GM19099 (cell line): ENCODE results near the gene TRIM14.

Source experiments
- POLR2A ChIP-seq: IDR thresholded peaks from 3 replicates; pipeline ENCODE4 v1.6.1; 2011; ENCODE audit warnings: low read depth; ENCODE audit not compliant: insufficient read length; ENCODE audit errors: extremely low read depth

The TRIM14 gene

DNA sequence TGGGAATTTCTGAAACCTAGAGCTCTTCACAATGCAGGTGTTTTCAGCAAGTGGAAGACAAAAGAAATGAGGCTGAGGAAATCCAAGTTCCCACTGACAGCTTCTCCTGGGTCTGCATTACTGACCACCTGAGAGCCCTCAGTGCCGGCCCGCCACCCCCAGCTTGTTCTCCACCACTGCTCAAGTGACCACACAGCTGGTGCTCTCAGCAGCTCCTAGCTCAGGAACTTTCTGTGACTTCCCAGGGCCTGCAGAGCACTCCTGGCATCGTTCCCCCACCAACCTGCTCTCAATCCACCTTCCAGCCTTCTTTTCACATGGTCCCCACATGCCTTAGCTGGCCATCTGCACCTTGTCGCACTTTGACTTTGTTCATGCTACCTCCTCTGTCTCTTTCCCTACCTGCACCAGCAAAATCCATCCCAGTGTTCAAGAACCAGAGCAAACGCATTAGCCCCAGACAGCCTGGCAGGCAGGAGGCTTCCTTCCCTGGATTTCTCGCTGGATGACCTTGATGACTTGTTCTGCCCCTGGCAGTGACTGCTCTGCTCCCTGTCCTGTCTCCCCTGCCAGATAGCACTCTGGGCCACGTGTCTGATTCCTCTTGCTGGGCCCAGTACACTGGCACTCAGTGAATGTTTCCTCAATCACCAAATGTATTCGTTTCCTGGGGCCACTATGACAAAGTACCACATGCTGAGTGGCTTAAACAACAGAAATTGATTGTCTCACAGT, 97.5 kb downstream of the TRIM14 start:
- no peak for TF ChIP-seq POLR2A

DNA sequence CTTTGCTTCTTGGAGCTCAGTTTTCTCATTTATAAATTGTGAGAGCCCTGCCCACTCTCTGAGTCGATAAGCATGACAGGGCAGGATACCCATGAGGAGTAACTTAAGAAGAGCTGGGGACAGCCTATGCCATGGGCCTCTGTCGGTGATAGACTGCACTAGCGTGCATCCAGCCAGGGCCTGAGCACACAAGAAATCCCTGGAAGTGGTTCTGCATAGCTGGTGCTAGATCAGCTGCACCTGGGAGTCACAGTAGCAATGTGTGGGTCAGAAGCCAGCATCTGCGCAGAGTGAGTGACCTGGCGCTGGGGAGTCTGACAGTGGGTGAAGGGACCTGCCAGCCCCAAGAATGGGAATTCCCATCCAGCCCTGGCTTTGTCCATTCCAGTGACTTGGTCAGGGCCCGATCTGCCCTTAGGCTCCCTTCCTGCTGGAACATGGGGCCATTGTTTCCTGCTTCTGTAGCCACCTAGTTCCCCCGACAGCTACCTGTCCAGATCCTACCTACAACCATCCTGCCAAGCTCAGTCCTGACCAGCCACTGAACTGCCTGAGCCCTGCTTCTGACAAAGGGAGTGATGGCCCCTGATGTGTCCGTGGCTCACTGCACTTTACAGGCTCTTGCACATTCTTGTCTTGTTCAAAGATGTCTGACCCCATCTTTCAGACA, 98.4 kb downstream of the TRIM14 start:
- TF ChIP-seq POLR2A = no peak
